ENCODE results near the gene AP5Z1.

The AP5Z1 gene

DNA sequence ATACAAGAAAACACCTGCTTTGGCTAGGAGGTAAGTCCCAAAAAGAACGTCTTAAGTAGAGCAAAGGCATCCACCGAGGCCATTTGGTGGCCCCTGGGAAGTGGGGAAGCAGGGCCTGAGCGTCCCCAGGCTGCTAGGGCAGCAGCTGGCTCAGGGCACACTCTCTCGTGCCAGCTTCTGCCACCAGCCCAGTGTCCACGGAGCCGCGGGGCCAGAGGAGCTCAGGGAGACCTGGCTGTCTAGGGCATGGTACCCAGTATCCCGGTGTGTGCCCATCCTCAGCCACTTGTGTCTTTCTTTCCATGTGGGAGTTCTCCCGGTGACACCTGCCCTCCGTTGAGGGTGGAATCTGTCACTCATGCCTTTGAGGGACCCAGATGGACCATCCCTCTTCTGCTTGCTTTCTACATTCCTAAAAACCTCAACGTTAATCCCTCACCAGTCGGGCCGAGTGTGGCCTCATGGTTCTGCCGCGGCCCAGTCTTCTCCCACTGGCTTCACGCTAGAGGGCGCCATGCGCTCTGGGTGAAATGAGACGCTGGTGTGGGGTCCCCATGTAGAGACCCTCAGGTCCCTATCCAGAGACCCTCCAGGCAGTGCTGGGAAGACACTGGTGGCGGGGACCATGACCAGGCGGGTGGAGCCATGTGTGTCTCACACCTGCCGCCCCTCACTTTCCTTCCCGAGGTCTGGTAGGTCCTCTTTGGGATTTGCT is 9.5 kb upstream of the AP5Z1 start:
- H3K27ac Mint-ChIP-seq = no peak overlapping the region

GRCh38 chr7:4766666-4767519 is 8.5 kb upstream of the AP5Z1 start:
- Mint-ChIP-seq H3K4me1 (ENCODE audit: low read depth) (no peaks in the 10 kb centered on the region), H3K9me3 (no peaks in the 10 kb centered on the region), H3K4me3 (no peak overlapping the region), H3K27ac (no peak overlapping the region), H3K36me3 (ENCODE audit: low read depth) (peaks cover 92% of the 10 kb centered on the region), H3K27me3 (no peaks in the 10 kb centered on the region)
- intact Hi-C loops (cut with micrococcal nuclease) = no loop called here

More for the DNA sequence above, 9.5 kb upstream of the AP5Z1 start:
- no peaks in the 10 kb centered on the region for H3K4me1 Mint-ChIP-seq (ENCODE audit: low read depth)
- no peak overlapping the region for H3K4me3 Mint-ChIP-seq
- intact Hi-C loops (cut with micrococcal nuclease) = no loop called here
- H3K36me3 Mint-ChIP-seq (ENCODE audit: low read depth) = peaks cover 93% of the 10 kb centered on the region
- H3K9me3 Mint-ChIP-seq = no peaks in the 10 kb centered on the region
- no peaks in the 10 kb centered on the region for H3K27me3 Mint-ChIP-seq

DNA sequence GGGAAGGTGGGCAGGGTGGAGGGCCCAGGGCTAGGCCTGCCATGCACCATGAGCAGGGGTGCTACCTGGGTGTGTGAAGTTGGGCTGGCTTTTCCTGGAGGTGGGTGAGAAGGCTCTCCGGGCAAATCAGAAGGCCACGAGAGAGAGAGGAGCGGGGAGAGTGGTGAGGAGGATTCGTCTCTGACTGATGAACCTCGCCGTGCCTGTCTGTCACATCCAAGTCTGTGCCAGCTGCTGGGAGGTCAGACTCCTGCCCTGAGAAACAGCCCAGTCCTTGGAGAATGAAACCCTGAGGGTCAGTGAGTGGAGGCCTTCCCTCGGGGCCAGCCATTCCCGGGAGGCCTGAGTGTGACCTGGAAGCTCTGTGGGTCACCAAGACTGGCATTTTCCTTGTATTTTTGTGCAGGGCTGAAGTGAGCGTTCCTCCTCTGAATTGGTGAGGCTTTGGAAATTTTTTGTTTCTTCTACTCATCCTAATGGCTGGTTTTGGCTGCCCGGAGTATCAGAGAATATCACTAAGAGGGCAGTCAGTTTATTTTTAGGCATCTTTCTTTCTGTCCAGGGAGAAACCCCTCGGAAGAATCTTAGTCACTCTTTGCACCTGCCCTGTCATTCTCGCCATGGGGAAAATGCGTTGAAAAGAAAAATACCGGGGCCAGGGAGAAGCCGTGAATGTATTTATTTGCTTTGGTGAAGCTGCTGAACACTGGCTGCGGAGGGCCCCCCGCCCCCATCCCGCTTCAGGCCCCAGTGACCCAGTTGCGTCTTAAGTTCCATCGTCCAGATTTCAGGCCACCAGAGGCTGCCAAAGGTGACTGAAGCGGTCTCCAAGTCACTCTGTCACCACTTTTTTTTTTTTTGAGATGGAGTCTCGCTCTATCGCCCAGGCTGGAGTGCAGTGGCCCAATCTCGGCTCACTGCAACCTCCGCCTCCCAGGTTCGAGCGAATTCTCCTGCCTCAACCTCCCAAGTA is 6.5 kb upstream of the AP5Z1 start:
- intact Hi-C loops (cut with micrococcal nuclease) = no loop called here
- H3K27me3 Mint-ChIP-seq = no peaks in the 10 kb centered on the region
- H3K4me3 Mint-ChIP-seq = no peak overlapping the region
- H3K27ac Mint-ChIP-seq = no peak overlapping the region
- no peaks in the 10 kb centered on the region for H3K9me3 Mint-ChIP-seq
- H3K36me3 Mint-ChIP-seq (ENCODE audit: low read depth) = peaks cover 79% of the 10 kb centered on the region
- H3K4me1 Mint-ChIP-seq (ENCODE audit: low read depth) = peaks cover 6% of the 10 kb centered on the region

DNA sequence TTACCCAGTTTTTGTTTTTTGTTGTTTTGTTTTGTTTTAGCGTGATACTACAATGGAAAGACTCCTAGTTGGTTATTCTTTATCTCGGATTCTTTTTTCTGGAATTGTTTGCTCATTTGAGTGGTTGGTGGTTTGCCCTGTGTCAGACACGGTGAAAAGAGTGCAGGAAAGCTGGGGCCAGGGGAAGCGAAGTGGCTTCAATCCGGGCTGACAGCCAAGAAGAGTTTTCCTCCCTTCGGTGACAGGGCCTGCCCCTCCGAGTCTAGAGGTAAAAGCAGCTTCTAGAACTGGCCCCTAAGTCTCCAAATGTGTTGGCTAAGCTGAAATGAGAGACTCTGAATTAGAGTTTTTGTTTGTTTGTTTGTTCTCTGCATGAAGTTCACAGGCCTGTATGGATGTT is 5.7 kb upstream of the AP5Z1 start:
- H3K4me3 Mint-ChIP-seq = no peak overlapping the region
- no peaks in the 10 kb centered on the region for H3K9me3 Mint-ChIP-seq
- H3K27ac Mint-ChIP-seq = no peak overlapping the region
- H3K4me1 Mint-ChIP-seq (ENCODE audit: low read depth) = peaks cover 14% of the 10 kb centered on the region
- no peaks in the 10 kb centered on the region for H3K27me3 Mint-ChIP-seq
- intact Hi-C loops (cut with micrococcal nuclease) = no loop called here
- peaks cover 71% of the 10 kb centered on the region for H3K36me3 Mint-ChIP-seq (ENCODE audit: low read depth)

- Mint-ChIP-seq H3K27ac (no peak overlapping the region), H3K4me3 (no peak overlapping the region), H3K9me3 (no peaks in the 10 kb centered on the region), H3K4me1 (ENCODE audit: low read depth) (peaks cover 15% of the 10 kb centered on the region), H3K27me3 (no peaks in the 10 kb centered on the region), H3K36me3 (ENCODE audit: low read depth) (peaks cover 69% of the 10 kb centered on the region)
- intact Hi-C loops (cut with micrococcal nuclease) = no loop called here
Observed at GRCh38 chr7:4770886-4771285, 4.5 kb upstream of the AP5Z1 start.

DNA sequence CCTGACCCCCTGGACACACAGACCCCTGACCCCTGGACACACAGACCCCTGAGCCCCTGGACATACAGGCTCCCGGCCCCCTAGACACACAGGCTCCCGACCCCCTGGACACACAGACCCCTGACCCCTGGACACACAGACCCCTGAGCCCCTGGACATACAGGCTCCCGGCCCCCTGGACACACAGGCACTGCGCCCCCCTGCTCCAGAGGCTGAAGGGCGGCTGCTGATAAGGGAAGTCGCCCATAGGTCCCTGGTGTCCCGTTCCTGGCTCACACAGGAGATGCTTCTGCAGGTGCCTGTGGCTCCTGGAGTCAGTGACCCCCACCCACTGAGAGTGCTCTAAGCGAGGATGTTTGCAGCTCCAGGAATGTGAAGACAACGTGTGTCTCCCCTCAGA is 3.7 kb upstream of the AP5Z1 start:
- no peaks in the 10 kb centered on the region for H3K27me3 Mint-ChIP-seq
- no peaks in the 10 kb centered on the region for H3K9me3 Mint-ChIP-seq
- intact Hi-C loops (cut with micrococcal nuclease) = no loop called here
- peaks cover 69% of the 10 kb centered on the region for H3K36me3 Mint-ChIP-seq (ENCODE audit: low read depth)
- no peak overlapping the region for H3K4me3 Mint-ChIP-seq
- H3K27ac Mint-ChIP-seq = no peak overlapping the region
- H3K4me1 Mint-ChIP-seq (ENCODE audit: low read depth) = peaks cover 18% of the 10 kb centered on the region

- Mint-ChIP-seq H3K27me3 (no peaks in the 10 kb centered on the region), H3K36me3 (ENCODE audit: low read depth) (peaks cover 69% of the 10 kb centered on the region)
Observed at GRCh38 chr7:4772306-4772705, 3.1 kb upstream of the AP5Z1 start.

DNA sequence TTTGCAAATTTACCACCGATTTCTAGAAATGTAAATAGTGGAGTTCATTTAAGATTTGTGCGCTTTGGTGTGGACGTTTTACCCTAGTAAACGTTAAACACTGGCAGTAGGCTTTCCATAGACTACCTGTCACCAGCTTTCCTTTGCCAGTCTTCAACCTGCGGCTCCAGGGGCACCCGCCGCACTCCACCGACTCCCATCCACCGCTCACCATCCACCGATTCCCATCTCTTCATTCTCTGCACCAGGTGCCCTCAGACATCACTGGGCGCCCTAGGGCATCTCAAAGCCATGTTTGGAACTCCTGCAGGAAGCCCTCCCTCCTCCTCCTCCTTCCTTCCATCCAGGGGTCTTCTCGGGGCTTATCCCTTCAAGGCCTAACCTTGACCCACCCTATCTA is 1.4 kb upstream of the AP5Z1 start:
- peaks cover 35% of the 10 kb centered on the region for H3K4me1 Mint-ChIP-seq (ENCODE audit: low read depth)

More at GRCh38 chr7:4772306-4772705, 3.1 kb upstream of the AP5Z1 start:
- Mint-ChIP-seq H3K27ac (no peak overlapping the region), H3K4me1 (ENCODE audit: low read depth) (peaks cover 22% of the 10 kb centered on the region), H3K9me3 (no peaks in the 10 kb centered on the region), H3K4me3 (no peak overlapping the region)
- intact Hi-C loops (cut with micrococcal nuclease) = no loop called here

GRCh38 chr7:4774658-4775249 is 669 bp upstream of the AP5Z1 start:
- Mint-ChIP-seq H3K27ac (peak overlapping the region; percentile 100), H3K4me3 (peak overlapping the region; percentile 100), H3K4me1 (ENCODE audit: low read depth) (peaks cover 35% of the 10 kb centered on the region), H3K36me3 (ENCODE audit: low read depth) (peaks cover 65% of the 10 kb centered on the region), H3K27me3 (no peaks in the 10 kb centered on the region), H3K9me3 (no peaks in the 10 kb centered on the region)
- intact Hi-C loops (cut with micrococcal nuclease) = loop anchor here (2.0 kb wide), 2 partner anchors 30 to 134 kb away; no protein-coding TSS in a partner anchor

More for the DNA sequence above, 1.4 kb upstream of the AP5Z1 start:
- no peaks in the 10 kb centered on the region for H3K27me3 Mint-ChIP-seq
- H3K4me3 Mint-ChIP-seq = peak overlapping the region; percentile 100
- no peaks in the 10 kb centered on the region for H3K9me3 Mint-ChIP-seq
- intact Hi-C loops (cut with micrococcal nuclease) = loop anchor here (2.0 kb wide), 2 partner anchors 29 to 133 kb away; no protein-coding TSS in a partner anchor
- peak overlapping the region; percentile 100 for H3K27ac Mint-ChIP-seq
- H3K36me3 Mint-ChIP-seq (ENCODE audit: low read depth) = peaks cover 68% of the 10 kb centered on the region

- H3K4me1 Mint-ChIP-seq (ENCODE audit: low read depth) = peaks cover 35% of the 10 kb centered on the region
- peak overlapping the region; percentile 100 for H3K27ac Mint-ChIP-seq
- H3K4me3 Mint-ChIP-seq = peak overlapping the region; percentile 100
- intact Hi-C loops (cut with micrococcal nuclease) = loop anchor here (2.0 kb wide), 2 partner anchors 31 to 135 kb away; no protein-coding TSS in a partner anchor
- no peaks in the 10 kb centered on the region for H3K9me3 Mint-ChIP-seq
- H3K27me3 Mint-ChIP-seq = no peaks in the 10 kb centered on the region
- peaks cover 69% of the 10 kb centered on the region for H3K36me3 Mint-ChIP-seq (ENCODE audit: low read depth)
Observed at GRCh38 chr7:4775848-4776623, 613 bp downstream of the AP5Z1 start.

- intact Hi-C loops (cut with micrococcal nuclease) = no loop called here
- H3K4me3 Mint-ChIP-seq = no peak overlapping the region
- H3K4me1 Mint-ChIP-seq (ENCODE audit: low read depth) = peaks cover 34% of the 10 kb centered on the region
Observed at GRCh38 chr7:4779118-4779517, 3.7 kb downstream of the AP5Z1 start.

DNA sequence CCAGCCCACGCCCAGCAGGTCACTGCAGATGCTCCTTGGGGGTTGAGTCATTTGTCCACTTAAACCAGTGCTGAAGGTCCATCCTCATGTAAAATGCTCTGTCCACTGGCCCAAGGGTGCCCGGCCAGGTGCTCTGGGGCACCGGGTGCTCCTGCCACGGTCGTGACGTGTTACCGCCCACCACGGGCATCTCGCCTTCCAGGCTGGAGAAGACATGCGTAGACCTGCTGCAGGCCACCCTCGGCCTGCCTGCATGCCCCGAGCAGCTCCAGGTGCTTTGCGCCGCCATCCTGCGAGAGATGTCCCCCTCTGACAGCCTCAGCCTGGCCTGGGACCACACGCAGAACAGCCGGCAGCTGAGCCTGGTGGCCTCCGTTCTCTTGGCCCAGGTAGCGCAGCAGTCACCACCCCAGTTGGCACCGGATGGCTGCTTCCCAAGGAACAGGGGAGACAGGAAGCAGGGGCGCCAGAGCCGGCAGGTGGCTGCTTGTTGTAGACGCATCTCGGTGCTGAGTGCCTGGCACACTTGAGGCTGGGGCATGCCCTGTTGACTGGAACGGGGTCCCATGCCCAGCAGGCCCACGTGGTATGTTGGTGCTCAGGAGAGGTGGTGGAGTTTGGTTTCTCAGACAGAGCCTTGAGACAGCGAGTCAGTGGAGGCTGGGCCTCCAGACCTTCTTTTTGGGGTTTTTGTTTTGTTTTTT is 6.1 kb downstream of the AP5Z1 start:
- intact Hi-C loops (cut with micrococcal nuclease) = no loop called here
- Mint-ChIP-seq H3K4me1 (ENCODE audit: low read depth) (peaks cover 26% of the 10 kb centered on the region), H3K27me3 (no peaks in the 10 kb centered on the region), H3K9me3 (no peaks in the 10 kb centered on the region), H3K27ac (no peak overlapping the region), H3K36me3 (ENCODE audit: low read depth) (peaks cover 93% of the 10 kb centered on the region), H3K4me3 (no peak overlapping the region)

More at GRCh38 chr7:4779118-4779517, 3.7 kb downstream of the AP5Z1 start:
- Mint-ChIP-seq H3K9me3 (no peaks in the 10 kb centered on the region), H3K36me3 (ENCODE audit: low read depth) (peaks cover 85% of the 10 kb centered on the region), H3K27ac (no peak overlapping the region), H3K27me3 (no peaks in the 10 kb centered on the region)

Measured in dendritic cell treated with granulocyte-macrophage colony-stimulating factor and Interleukin-4, amounts not matched to agents 40 ng/mL and 50 ng/mL, for 4 days (primary cell).